ENCODE results near the gene HS1BP3.

DNA sequence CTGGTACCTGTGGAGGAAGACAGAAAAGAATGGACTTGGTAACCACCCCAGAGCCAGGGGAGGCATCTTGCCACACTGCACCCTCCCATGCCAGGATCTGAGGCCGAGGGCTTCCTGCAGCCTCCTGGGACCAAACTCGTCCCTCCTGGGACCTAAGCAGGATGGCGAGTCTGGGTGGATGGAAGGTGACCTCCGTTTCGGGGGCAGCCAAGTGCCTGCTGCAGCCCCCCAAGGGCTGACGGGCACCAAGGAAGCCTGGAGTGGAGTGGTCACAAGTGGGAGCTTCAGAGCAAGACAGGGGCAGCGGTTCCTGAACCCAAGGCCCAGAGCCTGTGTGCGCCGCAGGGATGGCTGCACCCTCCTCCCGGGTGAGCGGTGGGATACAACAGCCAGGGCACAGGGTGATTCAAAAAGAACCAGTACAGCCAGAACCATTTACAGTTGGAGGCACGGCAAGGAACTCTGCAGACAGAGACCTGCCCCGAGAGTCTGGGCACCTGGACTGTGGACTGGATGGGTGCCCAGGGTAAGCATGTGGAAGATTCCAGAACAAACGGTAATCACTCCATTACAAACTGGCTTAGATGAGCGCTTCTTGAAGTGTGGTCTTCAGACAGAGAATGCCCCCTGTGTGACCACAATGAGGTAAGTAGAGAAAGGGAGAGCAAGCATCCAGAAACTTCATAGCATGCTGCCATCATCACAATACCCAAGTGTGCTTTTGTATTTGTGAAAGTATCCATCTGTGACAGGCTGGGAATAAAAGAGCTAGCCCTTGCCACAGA, 12.1 kb downstream of the HS1BP3 start:
- TF ChIP-seq, protein P1, sequence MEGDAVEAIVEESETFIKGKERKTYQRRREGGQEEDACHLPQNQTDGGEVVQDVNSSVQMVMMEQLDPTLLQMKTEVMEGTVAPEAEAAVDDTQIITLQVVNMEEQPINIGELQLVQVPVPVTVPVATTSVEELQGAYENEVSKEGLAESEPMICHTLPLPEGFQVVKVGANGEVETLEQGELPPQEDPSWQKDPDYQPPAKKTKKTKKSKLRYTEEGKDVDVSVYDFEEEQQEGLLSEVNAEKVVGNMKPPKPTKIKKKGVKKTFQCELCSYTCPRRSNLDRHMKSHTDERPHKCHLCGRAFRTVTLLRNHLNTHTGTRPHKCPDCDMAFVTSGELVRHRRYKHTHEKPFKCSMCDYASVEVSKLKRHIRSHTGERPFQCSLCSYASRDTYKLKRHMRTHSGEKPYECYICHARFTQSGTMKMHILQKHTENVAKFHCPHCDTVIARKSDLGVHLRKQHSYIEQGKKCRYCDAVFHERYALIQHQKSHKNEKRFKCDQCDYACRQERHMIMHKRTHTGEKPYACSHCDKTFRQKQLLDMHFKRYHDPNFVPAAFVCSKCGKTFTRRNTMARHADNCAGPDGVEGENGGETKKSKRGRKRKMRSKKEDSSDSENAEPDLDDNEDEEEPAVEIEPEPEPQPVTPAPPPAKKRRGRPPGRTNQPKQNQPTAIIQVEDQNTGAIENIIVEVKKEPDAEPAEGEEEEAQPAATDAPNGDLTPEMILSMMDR (IDR thresholded peaks at IDR 0.05) = no peak
- TF ChIP-seq POLR2A (IDR thresholded peaks at IDR 0.05) = no peak

Data from lower leg skin (tissue), 3 donors.